ENCODE results near the gene UGT1A8. TPM values are rescaled to one million over a fixed set of nuclear protein-coding genes. Genes with fewer than 3 reads are reported as not detected.
A peak's percentile ranks its signal among the peaks of the same experiment; 100 is the strongest.

The UGT1A8 gene
- total RNA-seq, 1 donor from 2014 or later, result 0.17 TPM

DNA sequence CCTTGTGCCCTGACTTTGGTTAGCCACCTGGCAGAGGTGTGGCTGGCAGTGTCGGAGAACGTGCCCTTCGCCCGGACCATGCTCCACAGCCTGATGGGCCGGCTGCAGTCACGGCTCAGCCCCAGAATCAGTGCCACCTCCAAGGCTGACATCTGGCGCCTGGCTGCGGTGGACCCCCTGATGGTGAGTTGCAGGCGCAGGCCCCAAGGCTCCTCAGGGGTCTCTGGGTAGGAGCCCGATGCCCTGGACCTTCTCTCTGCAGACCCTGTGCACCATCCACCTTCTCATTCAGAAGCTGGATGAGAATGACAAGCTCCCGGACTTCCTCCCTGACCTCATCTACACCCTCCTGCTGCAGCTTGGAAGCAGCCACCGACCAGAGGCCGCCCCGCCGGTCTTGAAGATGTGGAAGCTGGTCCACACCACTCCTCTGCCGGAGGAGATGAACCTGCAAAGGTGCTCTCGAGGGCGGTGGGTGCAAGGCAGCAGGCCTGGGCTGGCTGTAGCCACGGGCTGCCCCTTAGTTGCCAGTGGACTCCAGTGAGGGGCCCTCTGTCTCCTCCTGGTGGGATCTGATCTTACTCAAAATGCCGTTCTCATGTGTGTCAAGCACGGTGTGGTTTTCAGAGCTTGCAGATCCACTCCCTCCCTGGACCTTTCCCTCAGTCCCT, 204.8 kb downstream of the UGT1A8 start:
- TF ChIP-seq CTCF (conservative IDR thresholded peaks at IDR 0.05), result no peak
- no peaks in the 10 kb centered on the region for H3K9me3 Mint-ChIP-seq
- peaks cover 4% of the 10 kb centered on the region for H3K27me3 Mint-ChIP-seq
- no peaks in the 10 kb centered on the region for H3K36me3 Mint-ChIP-seq
- H3K4me1 Mint-ChIP-seq (ENCODE audit: unreplicated experiment), result peaks cover 2% of the 10 kb centered on the region
- DNase-seq (ENCODE audit: extremely low spot score, unreplicated experiment), result peak; percentile 62
- H3K4me3 Mint-ChIP-seq, result no peak overlapping the region
- H3K27ac Mint-ChIP-seq, result no peak overlapping the region

Other genes starting within 250 kb of the UGT1A8 start
- gene USP40, start 50.9 kb upstream of the UGT1A8 start, total RNA-seq (ENCODE audit: low replicate concordance), result 29.1 and 41.5 TPM in 2 replicates
- gene UGT1A10, start 18.8 kb downstream of the UGT1A8 start, total RNA-seq (ENCODE audit: low replicate concordance), result not detected in 2 replicates
- not detected in 2 replicates for gene UGT1A9, start 54.3 kb downstream of the UGT1A8 start, total RNA-seq (ENCODE audit: low replicate concordance)
- 0.19 TPM in 1 of 2 replicates, not detected in the other for gene UGT1A7, start 64.3 kb downstream of the UGT1A8 start, total RNA-seq (ENCODE audit: low replicate concordance)
- gene UGT1A6, start 75.3 kb downstream of the UGT1A8 start, total RNA-seq (ENCODE audit: low replicate concordance), result 0.52 and 1.9 TPM in 2 replicates
- not detected in 2 replicates for gene UGT1A5, start 95.3 kb downstream of the UGT1A8 start, total RNA-seq (ENCODE audit: low replicate concordance)
- not detected in 2 replicates for gene UGT1A4, start 101.1 kb downstream of the UGT1A8 start, total RNA-seq (ENCODE audit: low replicate concordance)
- 0.19 TPM in 1 of 2 replicates, not detected in the other for gene UGT1A3, start 111.4 kb downstream of the UGT1A8 start, total RNA-seq (ENCODE audit: low replicate concordance)
- gene UGT1A1, start 142.6 kb downstream of the UGT1A8 start, total RNA-seq (ENCODE audit: low replicate concordance), result 0.21 and 0.77 TPM in 2 replicates
- not detected in 2 replicates for gene MROH2A, start 160.7 kb downstream of the UGT1A8 start, total RNA-seq (ENCODE audit: low replicate concordance)
- 16.7 and 42.1 TPM in 2 replicates for gene HJURP, start 236.9 kb downstream of the UGT1A8 start, total RNA-seq (ENCODE audit: low replicate concordance)

Data from type B pancreatic cell (in vitro differentiated cells).